Mammary epithelial cell (primary cell): Measurements from ENCODE around the gene LY6G6F.

Experiments used
- CTCF ChIP-seq, 2 donors: IDR thresholded peaks in 1 of 2; conservative IDR thresholded peaks in 1 of 2; 2 replicates each; pipeline ENCODE4 v1.5.1; 2011 to 2012; ENCODE audit warnings: inconsistent platforms in 2 of 2, low read length in 2 of 2, mild to moderate bottlenecking in 2 of 2, control low read depth in 1 of 2, low read depth in 1 of 2; ENCODE audit not compliant: insufficient read depth in 1 of 2; ENCODE audit errors: extremely low read depth in 1 of 2
- EZH2 ChIP-seq: IDR thresholded peaks from 2 replicates; pipeline ENCODE4 v1.6.1; 2012; ENCODE audit warnings: low read length, inconsistent platforms, borderline replicate concordance

GRCh38 chr6:31680226-31681134 is 26.2 kb upstream of the LY6G6F start, which contains the start of gene LY6G5C:
- TF ChIP-seq CTCF (conservative IDR thresholded peaks at IDR 0.05 in 1 of 2, IDR thresholded peaks at IDR 0.05 in 1 of 2; ENCODE audit: extremely low read depth in 1 of 2, insufficient read depth in 1 of 2, low read depth in 1 of 2, low read length in 2 of 2) (peak; percentile 63 to 71), EZH2 (no peak)
